BLaER1 (cell line): ENCODE results near the gene PPP1R11.

ENCODE experiments used
- H3K27ac ChIP-seq: shearing (Covaris generic); formaldehyde crosslinking; 2 replicates; pipeline ENCODE4 v1.8.1; 2022
- H3K27me3 ChIP-seq: shearing (Covaris generic); formaldehyde crosslinking; 2 replicates; pipeline ENCODE4 v1.8.1; 2022
- H3K36me3 ChIP-seq: shearing (Covaris generic); formaldehyde crosslinking; 2 replicates; pipeline ENCODE4 v1.8.1; 2022
- H3K4me1 ChIP-seq: shearing (Covaris generic); formaldehyde crosslinking; 2 replicates; pipeline ENCODE4 v1.8.1; 2022
- H3K4me2 ChIP-seq: shearing (Covaris generic); formaldehyde crosslinking; 2 replicates; pipeline ENCODE4 v1.8.1; 2022
- H3K4me3 ChIP-seq: shearing (Covaris generic); formaldehyde crosslinking; 2 replicates; pipeline ENCODE4 v1.8.1; 2022
- H3K9ac ChIP-seq: shearing (Covaris generic); formaldehyde crosslinking; 2 replicates; pipeline ENCODE4 v1.8.1; 2022
- H3K9me3 ChIP-seq: shearing (Covaris generic); formaldehyde crosslinking; 2 replicates; pipeline ENCODE4 v1.8.1; 2022
- H4K20me1 ChIP-seq: shearing (Covaris generic); formaldehyde crosslinking; 2 replicates; pipeline ENCODE4 v1.8.1; 2022
- Cebpa-rat ChIP-seq: shearing (Covaris generic); IDR thresholded peaks from 2 replicates; pipeline ENCODE4 v1.8.1; 2022

PPP1R11 gene

DNA sequence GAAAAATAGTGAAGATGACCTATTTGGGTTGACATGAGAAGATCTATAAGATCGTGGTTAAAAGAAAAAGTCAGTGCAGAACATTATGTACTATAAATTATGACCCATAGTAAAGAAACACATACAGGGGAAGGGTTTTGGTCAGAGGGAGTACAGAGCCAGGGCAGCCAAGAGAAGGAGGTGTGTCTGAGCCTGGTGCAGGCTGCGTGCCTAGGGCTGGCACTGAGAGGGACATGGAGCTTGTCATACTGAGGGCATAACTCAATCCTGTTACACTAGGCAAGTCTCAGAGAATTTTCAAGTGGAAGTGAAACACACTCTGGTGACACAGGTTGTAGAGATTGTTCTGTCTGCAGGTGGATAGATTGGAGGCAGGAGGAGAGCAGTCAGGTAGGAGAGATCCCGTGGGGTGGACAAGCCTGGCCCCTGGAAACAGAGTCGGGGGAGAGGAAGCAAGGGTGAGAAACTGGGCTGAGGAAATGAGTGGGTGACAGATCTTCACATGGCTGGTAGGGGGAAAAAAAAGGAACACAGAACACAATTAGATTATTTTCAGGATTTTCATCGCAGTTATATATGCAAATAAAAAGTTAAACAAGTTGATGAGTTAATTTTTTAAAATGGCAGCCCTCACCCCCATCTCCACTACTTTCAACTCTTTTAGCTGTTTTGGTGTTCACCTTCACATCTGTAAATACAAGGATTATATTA, 27.1 kb downstream of the PPP1R11 start:
- Histone ChIP-seq H3K4me1 (no peaks in the 10 kb centered on the region), H3K9me3 (no peaks in the 10 kb centered on the region), H3K4me2 (no peak overlapping the region), H3K4me3 (no peak overlapping the region), H3K27me3 (peaks cover 26% of the 10 kb centered on the region), H3K27ac (no peak overlapping the region), H3K36me3 (no peaks in the 10 kb centered on the region), H4K20me1 (no peaks in the 10 kb centered on the region), H3K9ac (no peak overlapping the region)
- TF ChIP-seq Cebpa-rat: no peak

DNA sequence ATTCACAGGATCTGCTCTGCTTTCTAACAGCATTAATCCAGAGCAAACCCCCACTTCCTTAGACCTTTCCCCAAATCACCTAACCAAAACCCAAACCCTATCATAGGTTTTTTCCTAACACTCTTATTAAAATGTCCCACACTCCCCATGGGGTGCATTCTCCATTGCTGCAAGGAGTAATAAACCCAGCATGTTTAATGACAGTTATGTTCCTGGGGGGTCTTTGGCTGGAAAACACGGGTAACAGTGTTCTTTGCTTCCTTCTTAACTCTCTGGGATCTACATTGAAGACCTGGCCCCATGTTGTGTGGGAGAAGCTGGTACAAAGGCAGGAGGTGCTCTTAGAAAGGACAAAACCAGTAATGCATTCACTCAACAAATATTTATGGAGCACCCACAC, 29.8 kb downstream of the PPP1R11 start:
- peaks cover 10% of the 10 kb centered on the region; the same call in 1 of the 2 replicates for H4K20me1 ChIP-seq
- TF ChIP-seq Cebpa-rat: no peak
- H3K9ac ChIP-seq: no peak overlapping the region
- H3K4me2 ChIP-seq: no peak overlapping the region
- H3K4me1 ChIP-seq: peaks cover 17% of the 10 kb centered on the region
- peaks cover 51% of the 10 kb centered on the region for H3K27me3 ChIP-seq
- H3K27ac ChIP-seq: no peak overlapping the region
- no peak overlapping the region for H3K4me3 ChIP-seq
- no peaks in the 10 kb centered on the region for H3K9me3 ChIP-seq
- no peaks in the 10 kb centered on the region for H3K36me3 ChIP-seq

DNA sequence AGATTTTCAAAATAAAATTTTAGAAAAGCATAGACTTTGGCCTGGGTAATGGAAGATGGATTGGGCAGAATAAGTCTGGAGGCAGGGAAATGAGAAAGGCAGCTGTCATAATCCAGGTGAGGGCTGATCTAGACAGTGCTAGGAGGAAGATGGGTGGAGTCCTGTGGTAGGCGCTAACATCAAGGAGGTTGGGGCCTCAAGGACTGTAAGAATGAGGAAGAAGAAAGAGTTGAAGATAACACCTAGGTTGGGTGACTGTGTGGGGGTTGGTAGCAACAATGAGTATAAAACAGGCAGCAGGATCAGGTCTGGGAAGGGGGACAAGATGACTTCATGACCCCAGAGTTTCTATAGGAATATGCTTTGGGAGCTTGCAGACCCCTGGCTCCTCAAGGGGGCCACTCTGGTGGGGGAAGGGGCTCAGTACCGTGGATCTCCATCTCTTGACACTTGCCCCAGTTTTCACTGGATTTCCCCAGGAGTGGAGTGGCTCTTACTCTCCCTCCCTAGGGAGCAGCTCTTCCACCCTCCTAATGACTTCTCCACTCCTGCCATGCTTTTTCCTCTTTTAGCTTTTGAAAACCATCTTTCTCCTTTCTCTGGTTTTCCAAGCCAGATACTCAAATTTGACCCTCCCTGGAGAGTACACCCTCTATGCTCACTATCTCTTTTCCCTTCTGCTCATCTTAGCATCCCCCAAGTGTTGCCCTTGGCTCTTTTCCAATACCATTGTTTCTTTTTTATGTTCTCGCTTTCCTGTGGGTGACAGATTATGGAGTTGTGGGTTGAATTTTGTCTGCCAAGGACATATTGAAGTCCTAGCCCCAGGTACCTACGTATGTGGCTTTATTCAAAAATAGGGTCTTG, 31.1 kb downstream of the PPP1R11 start:
- no peaks in the 10 kb centered on the region for H3K36me3 ChIP-seq
- no peak overlapping the region for H3K4me2 ChIP-seq
- no peak overlapping the region for H3K9ac ChIP-seq
- TF ChIP-seq Cebpa-rat: no peak
- no peak overlapping the region for H3K27ac ChIP-seq
- H3K27me3 ChIP-seq: peaks cover 54% of the 10 kb centered on the region
- peaks cover 30% of the 10 kb centered on the region for H3K4me1 ChIP-seq
- H3K4me3 ChIP-seq: no peak overlapping the region
- no peaks in the 10 kb centered on the region for H3K9me3 ChIP-seq
- H4K20me1 ChIP-seq: peaks cover 10% of the 10 kb centered on the region; the same call in 1 of the 2 replicates

DNA sequence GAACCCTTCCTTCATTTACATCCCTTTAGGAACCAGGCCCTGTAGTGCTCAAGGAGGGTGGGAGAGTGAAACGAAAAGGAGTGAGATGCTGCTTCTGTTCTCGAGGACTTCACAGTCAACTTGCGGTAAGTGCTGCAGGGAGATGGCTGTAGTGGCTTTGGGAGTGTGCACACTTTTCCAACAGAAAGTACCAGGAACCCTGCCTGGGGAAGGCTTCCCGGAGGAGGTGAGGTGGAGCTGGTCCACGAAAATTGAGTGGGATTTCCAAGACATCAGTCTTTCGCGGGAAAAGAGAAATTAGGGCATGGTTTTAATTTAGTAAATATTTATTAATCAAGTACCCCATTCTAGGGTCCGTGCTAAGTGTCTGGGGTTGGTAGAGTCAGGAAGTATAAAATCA, 33.2 kb downstream of the PPP1R11 start:
- H3K36me3 ChIP-seq: no peaks in the 10 kb centered on the region
- no peak overlapping the region for H3K9ac ChIP-seq
- H3K27me3 ChIP-seq: peaks cover 67% of the 10 kb centered on the region
- no peak for TF ChIP-seq Cebpa-rat
- peaks cover 35% of the 10 kb centered on the region for H3K4me1 ChIP-seq
- H3K4me3 ChIP-seq: peak overlapping the region; percentile 65
- H4K20me1 ChIP-seq: peaks cover 10% of the 10 kb centered on the region; the same call in 1 of the 2 replicates
- peak overlapping the region; percentile 97 for H3K4me2 ChIP-seq
- H3K27ac ChIP-seq: no peak overlapping the region
- no peaks in the 10 kb centered on the region for H3K9me3 ChIP-seq

DNA sequence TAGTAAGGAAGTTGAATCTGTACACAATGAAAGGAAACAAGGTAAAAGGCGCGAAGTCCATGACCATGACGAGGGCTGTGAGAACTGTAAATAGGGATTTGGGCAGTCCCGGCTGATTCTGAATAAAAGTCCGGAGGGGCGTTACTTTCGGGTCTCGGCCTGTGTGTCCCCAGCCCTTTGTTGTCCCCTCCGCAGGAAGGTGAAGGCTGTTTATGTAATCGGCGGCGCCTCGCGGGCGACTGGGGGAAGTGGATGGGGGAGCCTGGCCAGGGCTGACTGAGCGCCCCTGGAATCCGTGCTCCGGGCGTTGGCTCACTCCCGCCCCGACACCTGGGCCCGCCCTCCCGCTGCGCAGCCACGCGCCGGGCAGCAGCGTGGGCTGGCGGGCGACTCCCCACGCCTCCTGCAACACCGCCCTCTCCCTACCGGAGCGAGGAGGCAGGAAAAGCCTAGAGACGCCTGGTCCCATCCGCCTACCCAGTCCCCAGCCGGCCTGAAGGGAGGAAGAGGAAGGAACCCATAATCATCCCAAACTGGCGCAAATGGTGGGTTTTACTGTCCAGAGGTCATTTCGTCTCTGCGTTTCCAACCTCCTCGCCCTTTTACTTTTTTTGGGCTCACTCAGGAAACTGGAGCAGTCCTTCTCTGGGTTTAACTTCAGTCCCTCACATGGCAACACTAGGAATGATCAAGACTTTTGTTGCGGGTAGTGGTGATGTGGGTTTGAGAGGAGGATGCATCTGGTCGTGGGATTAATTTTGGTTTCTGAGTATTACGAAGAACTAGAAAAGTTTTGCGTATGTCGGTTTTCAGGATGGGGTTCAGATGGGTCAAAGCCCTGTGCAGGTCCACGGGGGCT, 33.8 kb downstream of the PPP1R11 start:
- Histone ChIP-seq H3K4me2 (peak overlapping the region; percentile 97), H3K36me3 (no peaks in the 10 kb centered on the region), H3K27ac (no peak overlapping the region), H4K20me1 (peaks cover 10% of the 10 kb centered on the region; the same call in 1 of the 2 replicates), H3K4me3 (peak overlapping the region; percentile 65), H3K27me3 (peaks cover 67% of the 10 kb centered on the region), H3K9ac (0 out of 2 replicates have a peak overlapping the region, but pooled peaks have one; percentile 28), H3K9me3 (no peaks in the 10 kb centered on the region), H3K4me1 (peaks cover 35% of the 10 kb centered on the region)
- TF ChIP-seq Cebpa-rat: no peak

DNA sequence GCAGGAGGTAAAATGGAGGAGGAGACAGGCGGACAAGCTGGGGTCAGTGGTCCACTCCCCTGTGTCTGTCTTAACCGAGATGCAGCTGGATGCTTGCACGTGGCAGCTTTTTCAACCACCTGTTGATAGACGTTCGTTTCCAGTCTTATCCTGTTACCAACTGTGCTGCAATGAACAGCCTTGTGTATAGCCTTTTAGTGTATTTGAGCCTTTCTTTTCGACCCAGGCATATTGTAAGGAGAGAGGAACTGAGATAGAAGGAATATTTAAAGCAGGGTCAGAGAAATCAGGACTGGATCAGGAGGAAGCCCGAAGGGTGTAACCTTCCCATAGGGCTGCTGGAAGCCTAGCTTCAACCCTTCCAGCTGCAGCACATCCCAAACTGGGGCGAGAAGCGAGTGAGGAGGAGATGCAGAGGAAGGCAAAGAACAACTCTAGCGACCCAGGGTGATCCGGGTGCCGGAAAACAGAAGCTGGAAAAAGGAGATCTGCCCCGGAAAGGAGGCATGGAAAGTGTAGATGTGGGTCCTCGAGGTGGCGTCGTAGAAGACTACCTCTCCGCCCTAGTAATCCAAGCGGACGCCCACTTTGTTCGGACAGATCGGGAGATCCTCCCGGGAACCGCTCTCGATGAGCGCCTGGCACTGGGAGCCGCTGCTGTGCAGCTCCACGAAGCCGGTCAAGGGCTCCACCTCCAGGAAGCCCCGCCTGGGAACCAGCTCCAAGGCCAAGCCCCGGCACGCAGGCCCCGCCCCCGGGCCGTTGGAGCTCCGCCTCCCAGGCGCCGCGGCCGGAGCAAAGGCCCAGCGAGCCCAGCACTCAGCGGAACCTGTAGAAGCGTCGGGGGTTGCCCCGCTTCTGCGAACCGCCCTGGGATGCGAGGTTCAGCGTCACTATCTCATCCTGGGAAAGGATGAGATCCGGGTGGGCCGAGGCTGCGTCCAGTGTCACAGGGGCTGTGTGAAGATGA, 34.7 kb downstream of the PPP1R11 start:
- H3K4me3 ChIP-seq: peak overlapping the region; percentile 65
- H3K9ac ChIP-seq: peak overlapping the region; percentile 49; the same call in 1 of the 2 replicates
- peaks cover 10% of the 10 kb centered on the region; the same call in 1 of the 2 replicates for H4K20me1 ChIP-seq
- H3K4me2 ChIP-seq: peak overlapping the region; percentile 97
- no peak for TF ChIP-seq Cebpa-rat
- no peaks in the 10 kb centered on the region for H3K9me3 ChIP-seq
- H3K4me1 ChIP-seq: peaks cover 35% of the 10 kb centered on the region
- H3K27ac ChIP-seq: peak overlapping the region; percentile 36
- H3K36me3 ChIP-seq: no peaks in the 10 kb centered on the region
- peaks cover 67% of the 10 kb centered on the region for H3K27me3 ChIP-seq

DNA sequence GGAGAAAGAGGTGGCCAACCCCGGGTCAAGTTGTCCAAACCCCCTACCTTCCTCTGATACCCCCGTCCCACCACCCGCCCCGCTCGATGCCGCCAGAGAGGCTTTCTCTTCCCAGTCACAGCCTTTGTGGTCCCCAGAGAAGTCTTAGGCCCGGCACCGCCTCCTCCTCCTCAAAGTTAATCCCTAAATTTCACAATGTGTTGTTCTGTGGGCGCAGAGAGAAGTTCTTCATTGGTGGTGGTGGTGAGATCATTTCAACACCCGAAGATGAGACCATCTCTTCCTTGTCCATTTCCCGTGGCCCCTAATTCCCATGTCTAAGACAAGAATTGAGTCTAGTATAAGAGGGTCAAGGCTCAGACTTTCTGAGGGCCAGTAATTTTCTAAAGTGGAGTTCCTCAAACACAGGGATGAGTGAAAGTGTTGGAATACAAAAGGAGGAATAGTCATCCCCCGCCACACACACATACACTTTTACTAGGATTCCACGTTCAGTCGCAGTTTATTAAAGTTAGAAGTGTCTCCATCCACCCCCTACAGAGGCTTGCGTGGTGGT, 35.5 kb downstream of the PPP1R11 start:
- H3K4me2 ChIP-seq: peak overlapping the region; percentile 97
- peak overlapping the region; percentile 65 for H3K4me3 ChIP-seq
- H3K9me3 ChIP-seq: no peaks in the 10 kb centered on the region
- H3K27me3 ChIP-seq: peaks cover 59% of the 10 kb centered on the region
- H4K20me1 ChIP-seq: peaks cover 10% of the 10 kb centered on the region; the same call in 1 of the 2 replicates
- no peaks in the 10 kb centered on the region for H3K36me3 ChIP-seq
- H3K4me1 ChIP-seq: peaks cover 36% of the 10 kb centered on the region
- H3K27ac ChIP-seq: peak overlapping the region; percentile 36
- H3K9ac ChIP-seq: peak overlapping the region; percentile 49; the same call in 1 of the 2 replicates
- no peak for TF ChIP-seq Cebpa-rat
